HepG2 (cell line): Measurements from ENCODE around the gene FBXO2.

ENCODE experiments used
- CHD4 ChIP-seq: fragments of 200-600 bp; sonication (generic); IDR thresholded peaks from 2 replicates; pipeline ENCODE4 v1.7.0; 2017; ENCODE audit warnings: mild to moderate bottlenecking, low read length, borderline replicate concordance
- HNRNPH1 ChIP-seq: fragments of 200-400 bp; formaldehyde crosslinking; optimal IDR thresholded peaks from 2 replicates; pipeline ENCODE3; 2017; ENCODE audit warnings: mild to moderate bottlenecking, low read depth, low read length
- KDM3A ChIP-seq: IDR thresholded peaks from 2 replicates; pipeline ENCODE4 v1.6.1; 2018; ENCODE audit warnings: low read depth, missing compliant biosample characterization
- NFRKB ChIP-seq: fragments of 450-650 bp; IDR thresholded peaks from 2 replicates; pipeline ENCODE4 v1.6.1; 2017
- SIX4 ChIP-seq: sonication (generic); formaldehyde crosslinking; IDR thresholded peaks from 2 replicates; pipeline ENCODE4 v1.4.0; 2020; ENCODE audit warnings: missing genetic modification reagents
- TAF1 ChIP-seq: sonication (generic); formaldehyde crosslinking; IDR thresholded peaks from 2 replicates; pipeline ENCODE4 v1.4.0; 2020; ENCODE audit warnings: missing genetic modification reagents
- ZNF549 ChIP-seq: sonication (generic); formaldehyde crosslinking; IDR thresholded peaks from 2 replicates; pipeline ENCODE4 v1.5.0; 2020; ENCODE audit warnings: missing genetic modification reagents
- TF ChIP-seq, protein P1 (sequence below): sonication (generic); formaldehyde crosslinking; IDR thresholded peaks from 2 replicates; pipeline ENCODE4 v1.5.0; 2020; ENCODE audit warnings: mild to moderate bottlenecking, missing genetic modification reagents, moderate library complexity

DNA sequence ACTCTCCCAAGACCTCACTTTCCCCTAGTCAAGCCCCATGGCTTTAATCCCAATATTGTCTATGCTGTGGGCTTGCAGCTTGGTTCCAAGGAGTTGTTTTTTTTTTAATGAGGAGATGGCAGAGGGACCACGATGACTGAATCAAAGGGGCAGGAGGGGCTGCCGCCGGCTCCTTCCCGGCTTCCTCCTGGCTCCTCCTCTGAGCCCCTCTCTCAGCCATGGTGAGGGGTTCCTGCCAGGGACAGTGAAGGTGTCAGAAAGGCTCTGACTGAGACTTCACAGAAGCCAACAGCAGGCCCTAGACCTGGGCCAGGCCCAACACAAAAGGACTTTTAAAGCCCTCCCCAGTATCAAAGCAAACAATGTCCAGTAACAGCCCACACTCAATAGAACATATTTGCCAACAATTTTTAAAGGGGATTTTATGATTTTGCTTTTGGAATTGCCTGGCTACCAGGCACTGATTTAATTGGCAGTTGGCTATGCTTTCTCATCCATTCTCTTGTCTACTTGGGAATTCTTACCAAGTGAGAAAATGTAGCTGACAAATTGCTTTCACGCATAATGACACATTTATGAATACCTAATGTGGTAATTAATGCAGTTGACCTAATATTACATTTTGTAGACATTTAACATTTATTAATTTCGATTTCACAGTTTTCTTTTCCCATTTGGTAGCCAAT is 54.2 kb downstream of the FBXO2 start:
- TF ChIP-seq ZNF549 (CRISPR knock-in tag) (no peak), CHD4 (no peak), NFRKB (no peak), SIX4 (CRISPR knock-in tag) (no peak), HNRNPH1 (no peak), KDM3A (CRISPR knock-in tag) (no peak), TAF1 (CRISPR knock-in tag) (no peak)
- TF ChIP-seq, protein P1, sequence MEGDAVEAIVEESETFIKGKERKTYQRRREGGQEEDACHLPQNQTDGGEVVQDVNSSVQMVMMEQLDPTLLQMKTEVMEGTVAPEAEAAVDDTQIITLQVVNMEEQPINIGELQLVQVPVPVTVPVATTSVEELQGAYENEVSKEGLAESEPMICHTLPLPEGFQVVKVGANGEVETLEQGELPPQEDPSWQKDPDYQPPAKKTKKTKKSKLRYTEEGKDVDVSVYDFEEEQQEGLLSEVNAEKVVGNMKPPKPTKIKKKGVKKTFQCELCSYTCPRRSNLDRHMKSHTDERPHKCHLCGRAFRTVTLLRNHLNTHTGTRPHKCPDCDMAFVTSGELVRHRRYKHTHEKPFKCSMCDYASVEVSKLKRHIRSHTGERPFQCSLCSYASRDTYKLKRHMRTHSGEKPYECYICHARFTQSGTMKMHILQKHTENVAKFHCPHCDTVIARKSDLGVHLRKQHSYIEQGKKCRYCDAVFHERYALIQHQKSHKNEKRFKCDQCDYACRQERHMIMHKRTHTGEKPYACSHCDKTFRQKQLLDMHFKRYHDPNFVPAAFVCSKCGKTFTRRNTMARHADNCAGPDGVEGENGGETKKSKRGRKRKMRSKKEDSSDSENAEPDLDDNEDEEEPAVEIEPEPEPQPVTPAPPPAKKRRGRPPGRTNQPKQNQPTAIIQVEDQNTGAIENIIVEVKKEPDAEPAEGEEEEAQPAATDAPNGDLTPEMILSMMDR (CRISPR knock-in tag): no peak
